Lower leg skin (tissue), 4 donors: ENCODE data around the gene DOCK11. TPM values are rescaled to one million over a fixed set of nuclear protein-coding genes. Genes with fewer than 3 reads are reported as not detected.

ENCODE experiments used
- DNase-seq, 2 donors: peaks; one replicate each; pipeline ENCODE4 v3.0.0-alpha.2; 2019; ENCODE audit warnings: low spot score in 2 of 2
- H3K4me3 ChIP-seq: fragments of 200-600 bp; sonication (generic); 2 replicates; pipeline ENCODE4 v1.5.1; 2017; ENCODE audit warnings: mild to moderate bottlenecking, low read depth; ENCODE audit not compliant: poor library complexity, severe bottlenecking
- POLR2A ChIP-seq, 2 donors: fragments of 450-650 bp; IDR thresholded peaks; one replicate each; pipeline ENCODE4 v1.6.1; 2016 to 2017; ENCODE audit warnings: antibody characterized with exemption in 2 of 2, mild to moderate bottlenecking in 1 of 2, moderate library complexity in 1 of 2
- WGBS, 2 donors: methylation state at CpG; one replicate each; pipeline ENCODE4 v1.1.5; 2018; 5-methylcytosine and 5-hydroxymethylcytosine counted together
- intact Hi-C: fragments of 100-400 bp; cut with DNase I; formaldehyde crosslinking; loops from one replicate; pipeline ENCODE4 v1.15.0; 2023; ENCODE audit warnings: low total_unique reads
- total RNA-seq, 4 donors: library from RNA; depleted of rRNA; stranded (reverse); fragments of >200 nt; gene quantifications; one replicate each; pipeline ENCODE4 v1.1.0, GENCODE V29; 2016
- TF ChIP-seq, protein P1 (sequence below), 3 donors: fragments of 450-650 bp; IDR thresholded peaks; one replicate each; pipeline ENCODE4 v1.5.1; 2016; ENCODE audit warnings: antibody characterized with exemption in 3 of 3, mild to moderate bottlenecking in 3 of 3, moderate library complexity in 2 of 3

DOCK11 gene
- total RNA-seq, 4 donors from 2014 or later = 3.5 to 11.1 (median 5.5) TPM

- no peak for TF ChIP-seq POLR2A (IDR thresholded peaks at IDR 0.05)
- TF ChIP-seq, protein P1, sequence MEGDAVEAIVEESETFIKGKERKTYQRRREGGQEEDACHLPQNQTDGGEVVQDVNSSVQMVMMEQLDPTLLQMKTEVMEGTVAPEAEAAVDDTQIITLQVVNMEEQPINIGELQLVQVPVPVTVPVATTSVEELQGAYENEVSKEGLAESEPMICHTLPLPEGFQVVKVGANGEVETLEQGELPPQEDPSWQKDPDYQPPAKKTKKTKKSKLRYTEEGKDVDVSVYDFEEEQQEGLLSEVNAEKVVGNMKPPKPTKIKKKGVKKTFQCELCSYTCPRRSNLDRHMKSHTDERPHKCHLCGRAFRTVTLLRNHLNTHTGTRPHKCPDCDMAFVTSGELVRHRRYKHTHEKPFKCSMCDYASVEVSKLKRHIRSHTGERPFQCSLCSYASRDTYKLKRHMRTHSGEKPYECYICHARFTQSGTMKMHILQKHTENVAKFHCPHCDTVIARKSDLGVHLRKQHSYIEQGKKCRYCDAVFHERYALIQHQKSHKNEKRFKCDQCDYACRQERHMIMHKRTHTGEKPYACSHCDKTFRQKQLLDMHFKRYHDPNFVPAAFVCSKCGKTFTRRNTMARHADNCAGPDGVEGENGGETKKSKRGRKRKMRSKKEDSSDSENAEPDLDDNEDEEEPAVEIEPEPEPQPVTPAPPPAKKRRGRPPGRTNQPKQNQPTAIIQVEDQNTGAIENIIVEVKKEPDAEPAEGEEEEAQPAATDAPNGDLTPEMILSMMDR (IDR thresholded peaks at IDR 0.05) = no peak
- intact Hi-C loops = no loop called here
- H3K4me3 ChIP-seq = no peak overlapping the region
- WGBS, 2 donors = 58 to 83% methylated on average over 4 of the region's 4 CpGs
- no peak for DNase-seq
These were observed 67.1 kb downstream of the DOCK11 start for GRCh38 chrX:118562582-118563164.

DNA sequence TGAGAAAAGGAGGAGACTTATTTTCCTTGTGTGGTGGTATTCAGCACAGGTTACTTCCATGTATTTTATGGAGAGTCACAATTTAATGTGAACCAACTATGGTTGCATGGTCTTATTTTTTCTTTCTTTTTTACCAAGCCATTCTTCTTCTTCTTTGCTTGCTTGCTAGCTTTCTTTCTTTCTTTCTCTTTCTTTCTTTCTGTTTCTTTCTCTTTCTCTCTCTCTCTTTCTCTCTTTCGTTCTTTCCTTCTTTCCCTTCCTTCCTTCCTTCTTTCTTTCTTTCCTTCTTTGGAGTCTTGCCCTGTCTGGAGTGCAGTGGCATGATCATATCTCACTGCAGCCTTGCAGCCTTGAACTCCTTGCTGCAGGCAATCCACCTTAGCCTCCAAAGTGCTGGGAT is 68.9 kb downstream of the DOCK11 start:
- TF ChIP-seq, protein P1 (IDR thresholded peaks at IDR 0.05) = no peak
- no peak for TF ChIP-seq POLR2A (IDR thresholded peaks at IDR 0.05)
- intact Hi-C loops = no loop called here
- 59 to 64% methylated on average over 1 of the region's 1 CpG for WGBS, 2 donors
- no peak for DNase-seq
- H3K4me3 ChIP-seq = no peak overlapping the region

GRCh38 chrX:118565853-118566252 is 70.2 kb downstream of the DOCK11 start:
- intact Hi-C loops = no loop called here
- DNase-seq = no peak
- TF ChIP-seq, protein P1 (IDR thresholded peaks at IDR 0.05) = no peak
- no peak for TF ChIP-seq POLR2A (IDR thresholded peaks at IDR 0.05)
- WGBS, 2 donors = 63 to 64% methylated on average over 6 of the region's 6 CpGs
- H3K4me3 ChIP-seq = no peak overlapping the region

DNA sequence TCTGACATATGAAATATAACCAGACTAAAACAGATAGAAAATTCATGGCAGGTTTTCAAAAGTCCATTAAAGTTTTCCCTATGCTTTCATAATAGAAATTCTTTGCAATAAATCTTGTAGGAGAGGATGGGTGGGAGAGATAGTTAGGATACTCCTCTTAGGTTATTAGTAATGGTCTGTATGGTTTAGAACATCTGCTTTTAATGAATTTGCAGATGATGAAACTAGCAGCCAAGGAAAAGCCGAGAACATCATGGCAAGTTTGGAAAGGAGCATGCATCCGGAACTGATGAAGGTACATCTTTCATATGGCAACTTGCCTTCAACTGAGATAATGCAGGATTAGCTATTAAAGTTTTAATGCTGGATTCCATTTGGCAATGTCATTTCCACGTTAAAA is 70.7 kb downstream of the DOCK11 start:
- 32 to 52% methylated on average over 3 of the region's 3 CpGs for WGBS, 2 donors

DNA sequence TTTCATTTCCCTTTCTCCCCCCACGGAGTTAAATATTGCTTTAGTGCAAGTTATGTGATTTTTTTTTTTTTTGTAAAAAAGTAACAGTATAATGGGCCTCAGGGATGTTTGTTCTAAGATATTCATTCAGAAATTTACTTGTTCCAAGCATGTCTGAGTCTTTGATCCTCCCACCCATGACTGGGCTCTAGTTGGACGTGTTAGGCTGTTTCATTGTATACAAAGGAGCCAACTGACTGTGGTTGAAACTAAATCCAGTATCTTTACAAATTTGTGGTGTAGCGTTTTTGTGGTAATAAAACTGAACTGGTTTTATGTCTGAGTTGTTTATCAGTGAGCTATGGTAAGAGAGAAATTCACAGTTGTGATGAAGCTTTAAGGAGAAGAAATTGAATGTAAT is 74.1 kb downstream of the DOCK11 start:
- WGBS, 2 donors = 46 to 56% methylated on average over 3 of the region's 3 CpGs
- intact Hi-C loops = no loop called here
- TF ChIP-seq, protein P1 (IDR thresholded peaks at IDR 0.05) = no peak

More for the DNA sequence above, 70.7 kb downstream of the DOCK11 start:
- no peak for DNase-seq
- intact Hi-C loops = no loop called here
- TF ChIP-seq, protein P1 (IDR thresholded peaks at IDR 0.05) = no peak
- TF ChIP-seq POLR2A (IDR thresholded peaks at IDR 0.05) = no peak
- no peak overlapping the region for H3K4me3 ChIP-seq

DNA sequence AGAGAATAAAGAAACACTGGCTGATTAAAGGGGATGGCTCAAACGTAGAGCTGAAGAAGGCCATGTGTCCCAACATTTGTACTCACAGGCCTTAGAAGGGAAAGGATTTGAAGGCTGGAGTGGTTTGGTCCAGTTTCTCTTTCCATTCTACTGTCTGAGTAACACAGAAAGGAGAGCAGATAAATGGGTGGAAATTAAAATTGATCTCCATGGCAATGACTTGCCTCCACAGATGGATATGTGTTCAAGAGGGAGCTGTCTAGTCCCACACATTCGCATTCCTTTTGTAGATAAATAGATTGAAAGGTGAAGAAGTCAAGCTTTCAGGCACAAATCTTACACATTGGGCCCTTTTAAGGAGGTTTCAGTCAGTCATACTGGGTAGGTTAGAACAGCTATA is 74.6 kb downstream of the DOCK11 start:
- no peak for DNase-seq
- intact Hi-C loops = no loop called here
- TF ChIP-seq POLR2A (IDR thresholded peaks at IDR 0.05) = no peak
- TF ChIP-seq, protein P1 (IDR thresholded peaks at IDR 0.05) = no peak
- H3K4me3 ChIP-seq = no peak overlapping the region
- 71 to 77% methylated on average over 2 of the region's 2 CpGs for WGBS, 2 donors

More for the DNA sequence above, 74.1 kb downstream of the DOCK11 start:
- no peak overlapping the region for H3K4me3 ChIP-seq
- no peak for DNase-seq
